Airway epithelial cell (primary cell): ENCODE data around the gene COL24A1. TPM values are rescaled to one million over a fixed set of nuclear protein-coding genes. Genes with fewer than 3 reads are reported as not detected.

Source experiments
- total RNA-seq: library from RNA; depleted of rRNA; stranded (reverse); fragments of >200 nt; gene quantifications from 2 replicates; pipeline ENCODE4 v1.2.3, GENCODE V29; 2015

Gene COL24A1
- not detected in 2 replicates for total RNA-seq

DNA sequence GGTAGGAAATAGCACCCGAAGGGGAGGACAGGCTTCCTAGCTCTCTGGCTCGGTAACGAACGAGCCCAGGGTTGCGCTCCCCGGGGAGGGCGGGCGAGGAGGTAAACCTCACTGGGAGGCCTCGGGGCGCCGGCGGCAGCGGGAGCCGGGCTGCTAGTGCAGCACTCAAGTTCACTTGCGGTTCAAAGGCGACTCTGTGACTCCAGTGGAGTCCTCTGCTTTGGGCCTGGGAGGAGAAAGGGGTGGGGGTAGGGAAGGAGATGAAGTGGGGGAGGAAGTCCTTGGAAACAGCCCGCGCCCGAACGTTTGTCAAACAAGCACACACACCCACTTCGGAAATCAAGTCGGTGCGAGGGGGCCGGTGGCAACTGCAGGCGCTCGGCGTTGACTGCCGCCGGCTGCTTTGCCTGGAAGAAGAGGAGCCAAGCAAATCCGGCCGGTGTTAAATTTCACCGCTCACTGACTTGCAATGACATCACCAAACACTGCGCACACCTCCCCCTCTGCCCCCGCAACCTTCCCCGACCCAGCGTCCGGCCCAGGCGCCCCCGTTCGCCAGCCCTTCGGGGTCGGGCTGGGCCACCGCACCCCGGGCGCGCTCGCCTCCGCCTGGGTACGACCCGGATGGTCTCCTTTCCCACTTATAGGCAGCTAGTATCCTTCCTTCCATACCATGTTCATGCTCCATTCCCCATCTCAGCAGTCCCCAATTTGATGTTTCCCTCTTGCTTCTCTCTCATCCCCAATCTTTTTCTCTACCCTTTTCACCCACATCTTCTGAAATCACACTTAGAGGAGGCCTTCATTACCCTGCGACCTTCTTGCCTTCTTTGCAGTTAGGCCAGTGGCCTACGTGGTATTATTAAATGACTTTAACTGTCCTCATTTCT is at the start of gene COL24A1:
Gene COL24A1 (minus strand): TSS at position 207 of the 890 bp plus-strand sequence. CDS start 376 bp downstream, outside the sequence.

DNA sequence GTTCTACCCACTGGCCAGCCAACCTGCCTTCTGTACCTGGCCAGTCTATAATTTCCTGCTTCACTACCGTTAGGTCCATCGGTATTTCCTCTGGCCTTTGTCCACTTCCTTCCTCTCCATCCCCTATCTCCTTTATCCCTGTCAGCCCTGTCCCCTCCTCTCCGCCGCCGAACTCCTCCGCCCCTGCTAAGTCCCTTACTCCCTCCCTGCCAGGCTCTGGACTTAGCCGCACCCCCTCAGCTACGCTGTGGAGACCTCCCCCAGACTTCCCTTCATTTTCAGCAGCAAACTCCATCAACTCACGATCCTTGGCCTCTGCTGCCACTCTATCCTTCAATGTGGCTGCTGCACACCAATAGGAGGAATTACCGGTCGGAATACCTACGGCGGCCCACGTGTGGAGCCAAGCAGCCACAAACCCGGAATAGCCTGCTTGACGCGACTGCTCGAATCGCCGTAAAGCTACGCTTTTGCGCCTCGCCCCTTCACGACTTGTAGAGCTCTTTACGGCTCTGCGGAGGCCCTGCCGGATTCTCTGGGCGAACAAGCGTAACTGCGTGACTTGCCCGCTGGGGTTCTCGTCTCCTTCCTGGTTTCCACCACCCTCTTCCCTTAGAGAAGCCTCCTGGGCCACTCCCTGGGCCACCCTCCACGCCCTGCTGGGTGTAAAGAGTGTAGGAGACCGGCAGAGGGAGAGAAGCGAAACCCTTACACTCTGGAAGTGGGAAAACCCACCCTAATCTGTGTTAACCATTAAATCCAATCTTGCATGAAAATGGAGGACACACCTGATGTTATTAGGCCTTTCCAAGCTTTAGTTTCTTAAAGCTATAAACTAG is 448.4 kb downstream of the COL24A1 start, which contains the start of gene ZNHIT6:
Gene ZNHIT6 (minus strand): TSS at position 444 of the 839 bp plus-strand sequence. CDS start 149 bp downstream, at position 295.

Other genes starting within 250 kb of the COL24A1 start
- 12.9 and 15.5 TPM in 2 replicates for gene ODF2L, start 239.6 kb upstream of the COL24A1 start, total RNA-seq